ENCODE measurements around the gene SCG2.

SCG2 gene

DNA sequence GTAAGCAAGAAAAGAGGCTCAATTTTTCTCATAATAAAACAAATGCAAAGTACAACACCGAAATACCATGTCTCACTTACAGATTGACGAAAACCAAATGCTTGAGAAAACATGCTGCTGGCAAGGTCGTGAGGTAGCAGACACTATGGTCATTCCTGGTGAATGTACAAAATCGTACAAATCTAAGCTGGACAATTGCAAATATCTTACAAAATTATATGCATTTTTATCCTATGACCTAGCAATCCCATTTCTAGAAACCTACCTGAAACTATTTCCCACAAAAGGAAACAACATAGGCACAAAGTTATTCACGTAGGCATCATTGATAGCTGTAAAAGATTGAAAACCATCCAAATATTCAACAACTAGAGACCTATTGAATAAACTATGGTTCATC, 54.0 kb downstream of the SCG2 start:
- no peak for DNase-seq (ENCODE audit: low read depth)
- TF ChIP-seq, protein P1, sequence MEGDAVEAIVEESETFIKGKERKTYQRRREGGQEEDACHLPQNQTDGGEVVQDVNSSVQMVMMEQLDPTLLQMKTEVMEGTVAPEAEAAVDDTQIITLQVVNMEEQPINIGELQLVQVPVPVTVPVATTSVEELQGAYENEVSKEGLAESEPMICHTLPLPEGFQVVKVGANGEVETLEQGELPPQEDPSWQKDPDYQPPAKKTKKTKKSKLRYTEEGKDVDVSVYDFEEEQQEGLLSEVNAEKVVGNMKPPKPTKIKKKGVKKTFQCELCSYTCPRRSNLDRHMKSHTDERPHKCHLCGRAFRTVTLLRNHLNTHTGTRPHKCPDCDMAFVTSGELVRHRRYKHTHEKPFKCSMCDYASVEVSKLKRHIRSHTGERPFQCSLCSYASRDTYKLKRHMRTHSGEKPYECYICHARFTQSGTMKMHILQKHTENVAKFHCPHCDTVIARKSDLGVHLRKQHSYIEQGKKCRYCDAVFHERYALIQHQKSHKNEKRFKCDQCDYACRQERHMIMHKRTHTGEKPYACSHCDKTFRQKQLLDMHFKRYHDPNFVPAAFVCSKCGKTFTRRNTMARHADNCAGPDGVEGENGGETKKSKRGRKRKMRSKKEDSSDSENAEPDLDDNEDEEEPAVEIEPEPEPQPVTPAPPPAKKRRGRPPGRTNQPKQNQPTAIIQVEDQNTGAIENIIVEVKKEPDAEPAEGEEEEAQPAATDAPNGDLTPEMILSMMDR (IDR thresholded peaks at IDR 0.05; ENCODE audit: control insufficient read depth, extremely low read depth, insufficient read depth) = no peak
- no peak overlapping the region for H3K4me3 ChIP-seq (ENCODE audit: low read depth, low read length)

All from LNCaP clone FGC (cell line).